GM21723 (cell line): ENCODE measurements around the gene MMP28.

Source experiments
- ATAC-seq: cut with Tn5 transposase; IDR thresholded peaks from one replicate; pipeline ENCODE4 v1.9.1; 2021; ENCODE audit warnings: mild to moderate bottlenecking, moderate library complexity; ENCODE audit not compliant: unreplicated experiment

The MMP28 gene

DNA sequence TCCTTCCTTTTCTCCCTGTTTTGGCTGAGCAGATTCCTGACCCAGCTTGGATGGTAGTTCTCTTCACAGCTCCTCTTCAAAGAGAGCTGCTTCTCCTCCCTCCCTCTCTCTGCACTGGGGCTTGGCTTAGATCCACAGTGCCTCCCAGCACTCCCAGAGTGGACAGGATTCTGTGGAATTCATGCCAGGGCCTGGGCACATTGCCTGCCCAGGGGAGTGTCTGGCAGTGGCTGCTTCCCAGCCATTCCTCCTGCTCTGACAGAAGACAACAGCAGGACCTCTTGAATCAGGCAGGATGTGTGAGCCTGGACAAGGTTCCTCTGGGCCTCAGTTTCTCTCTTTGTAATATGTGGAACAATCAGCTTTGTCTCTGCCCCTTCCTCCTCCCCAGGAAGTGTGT lies 4.5 kb upstream of the MMP28 start:
- ATAC-seq, result no peak

DNA sequence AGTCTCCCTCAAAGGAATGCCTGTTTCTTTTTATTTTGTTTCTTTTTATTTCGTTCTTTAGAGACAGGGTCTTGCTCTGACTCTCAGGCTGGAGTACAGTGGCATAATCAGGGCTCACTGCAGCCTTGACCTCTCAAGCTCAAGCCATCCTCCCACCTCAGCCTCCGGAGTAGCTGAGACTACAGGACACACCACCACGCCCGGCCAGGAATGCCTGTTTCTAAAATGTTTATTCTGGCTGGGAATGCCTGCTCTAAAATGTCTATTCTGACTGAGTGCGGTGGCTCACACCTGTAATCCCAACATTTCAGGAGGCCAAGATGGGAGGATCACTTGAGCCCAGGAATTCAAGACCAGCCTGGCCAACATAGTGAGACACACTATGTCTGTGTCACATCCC lies 2.5 kb upstream of the MMP28 start:
- no peak for ATAC-seq

DNA sequence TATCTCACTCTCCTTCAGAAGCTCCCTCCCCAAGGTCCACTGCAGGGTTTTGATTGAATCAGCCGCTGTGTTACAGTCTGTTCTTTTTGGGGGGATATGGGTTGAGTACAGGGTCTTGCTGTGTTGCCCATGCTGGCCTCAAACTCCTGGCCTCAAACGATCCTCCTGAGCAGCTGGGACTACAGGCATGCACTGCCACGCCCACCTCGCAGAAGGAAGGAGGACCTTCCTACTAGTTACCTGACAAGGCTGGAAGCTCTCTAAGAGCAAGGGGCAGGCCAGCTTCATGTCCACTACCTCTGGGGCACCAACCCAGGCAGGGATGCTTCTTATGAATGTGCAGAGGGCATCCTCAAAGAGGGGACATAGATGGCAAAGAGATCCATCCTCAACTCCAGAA lies 1.9 kb upstream of the MMP28 start:
- ATAC-seq, result no peak

DNA sequence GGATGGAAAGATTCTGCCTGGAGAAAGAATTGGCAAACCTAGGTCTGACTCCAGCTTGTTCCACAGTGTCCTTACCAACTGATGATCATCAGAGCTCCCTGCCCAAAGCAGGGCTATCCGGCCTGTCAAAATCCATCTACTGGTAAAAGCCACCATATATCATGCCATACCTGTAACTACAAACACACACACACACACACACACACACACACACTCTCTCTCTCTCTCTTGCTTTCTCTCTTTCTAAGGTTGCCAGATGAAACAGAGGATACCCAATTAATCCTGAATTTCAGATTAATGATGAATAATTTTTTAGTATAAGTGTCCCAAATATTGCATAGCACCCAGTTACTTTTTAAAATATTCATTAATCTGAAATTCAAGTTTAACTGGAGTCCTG lies 1.5 kb upstream of the MMP28 start:
- ATAC-seq, result no peak

DNA sequence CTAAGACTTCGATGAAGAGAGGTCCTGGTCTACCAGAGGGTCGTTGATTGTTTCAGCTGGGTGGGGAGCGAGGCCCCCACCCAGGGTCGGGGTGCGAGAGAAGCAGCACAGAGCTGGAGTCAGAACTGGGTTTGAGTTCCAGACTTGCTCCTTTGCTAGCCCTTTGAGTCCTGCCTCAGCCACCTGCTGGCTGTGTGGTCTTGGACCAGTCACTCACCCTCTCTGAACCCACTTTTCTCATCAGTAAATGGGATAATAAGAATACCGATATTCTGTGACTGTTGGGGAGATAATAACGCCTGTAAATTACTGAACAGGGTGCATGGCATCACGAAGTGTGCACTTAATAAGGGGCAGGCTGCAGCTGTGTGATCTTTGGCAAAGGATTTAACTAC lies 427 bp upstream of the MMP28 start:
- no peak for ATAC-seq

DNA sequence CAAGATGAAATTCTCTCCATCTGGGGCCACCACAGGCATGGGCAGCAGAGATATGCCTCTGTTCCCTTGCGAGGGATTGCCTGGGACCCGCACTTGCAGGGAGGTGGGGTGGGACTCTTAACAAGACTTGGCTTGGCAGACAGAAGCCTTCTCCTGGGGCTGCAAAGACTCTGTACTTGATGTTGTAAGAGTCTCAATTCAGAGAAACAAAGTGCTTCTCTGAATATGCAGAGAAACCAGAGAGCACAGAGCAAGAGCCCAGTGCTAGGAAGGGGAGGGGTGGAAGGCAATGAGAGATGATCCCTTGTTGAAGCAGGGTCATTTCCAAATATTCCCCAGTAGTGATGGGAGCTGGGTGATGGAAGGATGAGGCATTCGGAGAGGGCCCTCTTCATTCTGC lies 2.2 kb downstream of the MMP28 start:
- no peak for ATAC-seq

DNA sequence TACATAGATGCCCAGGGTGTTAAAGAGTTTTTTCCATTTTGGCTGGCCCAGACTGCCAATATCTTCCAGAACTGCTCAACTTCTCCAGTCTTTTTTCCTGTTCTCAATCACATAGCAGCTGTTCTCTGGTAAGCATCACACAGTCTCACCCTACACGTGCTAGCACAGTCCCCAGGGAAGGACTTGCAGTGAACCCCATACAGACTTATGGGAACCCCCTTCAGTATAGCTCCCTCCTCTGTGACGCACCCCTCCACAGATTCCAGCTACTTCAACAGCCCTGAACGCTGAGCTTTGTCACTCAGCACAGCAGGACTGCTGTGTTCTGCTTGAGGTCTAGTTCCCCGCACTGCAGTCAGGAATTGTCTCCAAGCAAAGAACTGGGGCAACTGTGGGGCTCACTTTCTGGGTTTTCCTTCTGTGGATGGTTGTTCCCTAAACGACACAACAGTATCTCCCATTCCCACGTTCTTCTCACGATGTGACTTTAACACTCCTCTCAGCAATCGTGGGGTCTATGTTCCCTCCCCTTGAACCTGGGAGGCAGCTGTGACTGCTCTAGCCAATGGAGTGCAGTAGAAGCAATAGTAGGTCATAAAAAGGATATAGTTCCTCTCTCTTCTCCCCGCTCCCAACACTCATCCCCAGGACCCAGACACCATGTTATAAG lies 3.6 kb downstream of the MMP28 start:
- no peak for ATAC-seq

DNA sequence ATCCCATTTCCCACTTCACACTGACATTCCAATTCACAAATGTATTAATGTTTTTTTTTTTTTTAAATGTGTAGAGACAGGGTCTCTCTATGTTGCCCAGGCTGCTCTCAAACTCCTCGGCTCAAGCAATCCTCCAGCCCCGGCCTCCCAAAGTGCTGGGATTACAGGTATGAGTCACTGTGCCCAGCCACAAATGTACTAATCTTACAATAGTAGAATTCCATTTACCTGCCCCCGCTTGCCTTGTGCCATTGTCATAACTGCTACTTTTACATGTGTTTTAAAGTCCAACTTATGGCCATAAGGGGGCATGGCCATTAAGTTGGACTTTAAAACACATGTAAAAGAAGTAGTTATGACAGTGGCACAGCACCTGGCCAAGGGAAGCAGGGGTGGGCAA lies 4.6 kb downstream of the MMP28 start:
- ATAC-seq, result no peak

DNA sequence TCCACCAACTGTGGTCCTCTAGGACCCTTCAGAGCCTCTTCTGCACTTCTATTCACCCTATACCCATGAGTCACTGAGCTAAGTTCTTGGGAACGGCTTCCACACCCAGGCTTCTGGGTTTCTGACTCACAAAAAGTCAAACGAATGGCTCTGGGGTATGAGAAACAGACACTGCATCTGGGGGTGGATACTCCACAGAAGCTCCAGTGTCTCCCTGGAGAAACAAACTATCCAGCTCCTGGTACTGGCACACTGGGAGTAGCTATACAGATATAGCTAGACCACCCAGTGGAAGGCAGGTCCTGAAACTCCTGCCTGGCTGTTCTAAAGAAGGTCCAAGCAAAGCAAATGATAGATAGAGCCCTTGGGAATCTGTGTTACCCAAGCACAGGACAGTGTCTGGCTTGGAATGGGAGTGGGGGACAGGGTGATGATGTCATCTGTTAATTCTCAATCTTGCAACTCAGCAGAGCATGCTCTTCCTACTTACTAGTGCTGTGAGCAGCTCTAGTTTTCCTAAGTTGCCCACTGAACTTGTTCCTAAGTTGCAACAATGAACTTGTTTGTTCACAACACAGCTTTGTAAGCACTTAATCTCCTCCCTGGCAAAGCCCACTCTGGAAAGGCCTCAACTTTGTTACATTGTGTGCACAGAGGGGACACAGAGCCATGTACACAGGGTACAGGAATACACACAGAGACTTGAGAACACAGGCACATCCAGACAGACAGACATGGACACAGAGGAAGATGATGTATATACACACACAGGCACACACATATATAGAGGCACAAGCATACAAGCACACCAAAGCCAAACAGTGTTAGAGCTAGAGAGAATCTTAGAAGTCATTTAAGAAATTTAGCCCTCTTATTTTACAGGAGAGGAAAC lies 6.7 kb downstream of the MMP28 start:
- ATAC-seq, result no peak

DNA sequence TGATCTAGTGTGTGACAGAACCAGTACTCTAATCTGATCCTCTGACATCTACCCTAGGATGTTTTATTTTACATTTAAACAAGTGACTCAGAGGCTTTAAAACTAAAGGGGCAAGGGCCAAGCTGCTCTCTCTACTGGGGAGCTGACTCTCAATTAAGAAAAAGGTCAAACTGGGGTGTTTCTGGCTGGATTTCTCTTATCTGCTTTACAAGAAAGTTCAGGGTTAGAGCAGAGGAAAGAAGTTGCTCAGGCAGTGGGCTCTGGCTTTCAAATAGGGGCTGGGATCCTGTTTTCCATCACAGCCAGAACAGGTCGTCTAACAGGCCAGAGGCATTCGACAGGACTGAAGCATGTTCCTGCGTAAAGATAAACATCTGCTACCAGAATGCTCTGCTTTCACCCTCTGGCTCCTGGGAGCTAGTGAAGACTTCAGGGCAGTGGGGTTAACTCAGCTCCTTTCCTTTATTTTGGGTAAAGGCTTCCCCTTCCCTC lies 8.5 kb downstream of the MMP28 start:
- no peak for ATAC-seq

DNA sequence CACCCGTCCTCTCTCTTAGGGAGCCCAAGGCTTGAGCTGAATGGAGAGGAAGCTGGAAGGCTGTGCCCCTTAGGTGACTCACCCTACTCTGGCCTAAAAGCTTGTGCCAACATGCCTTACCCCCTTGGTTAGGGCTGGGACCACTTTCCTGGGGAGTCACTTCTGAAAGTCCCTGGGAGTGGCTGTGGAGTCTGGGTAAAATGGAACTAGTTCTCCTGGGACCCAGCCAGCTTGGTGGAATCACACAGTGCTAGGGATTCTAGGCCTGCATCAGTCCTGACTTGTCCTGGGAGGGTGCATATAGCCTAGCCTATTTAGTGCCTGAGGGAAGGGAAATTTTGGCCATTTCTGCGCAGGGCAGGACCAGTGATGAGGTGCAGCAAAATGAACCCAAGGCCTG lies 10.5 kb downstream of the MMP28 start:
- ATAC-seq, result no peak

DNA sequence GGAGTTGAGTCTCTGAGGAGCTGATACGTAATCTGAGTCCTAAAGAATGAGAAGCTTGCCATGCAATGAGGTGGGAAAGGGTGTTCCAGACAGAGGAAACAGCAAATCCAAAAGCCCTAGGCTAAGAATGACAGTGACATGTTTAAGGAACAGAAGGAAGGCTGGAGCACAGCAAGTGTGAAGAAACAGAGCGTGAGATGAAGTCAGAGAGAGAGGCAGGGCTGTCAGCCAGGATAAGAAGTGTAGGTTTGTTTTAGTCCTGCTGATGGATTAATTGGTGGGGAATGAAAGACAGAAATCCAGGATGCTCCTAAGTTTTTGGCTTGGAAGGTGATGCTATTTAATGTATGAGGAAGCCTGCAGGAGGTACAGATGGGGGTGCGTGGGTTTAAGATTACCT lies 14.5 kb downstream of the MMP28 start:
- no peak for ATAC-seq

DNA sequence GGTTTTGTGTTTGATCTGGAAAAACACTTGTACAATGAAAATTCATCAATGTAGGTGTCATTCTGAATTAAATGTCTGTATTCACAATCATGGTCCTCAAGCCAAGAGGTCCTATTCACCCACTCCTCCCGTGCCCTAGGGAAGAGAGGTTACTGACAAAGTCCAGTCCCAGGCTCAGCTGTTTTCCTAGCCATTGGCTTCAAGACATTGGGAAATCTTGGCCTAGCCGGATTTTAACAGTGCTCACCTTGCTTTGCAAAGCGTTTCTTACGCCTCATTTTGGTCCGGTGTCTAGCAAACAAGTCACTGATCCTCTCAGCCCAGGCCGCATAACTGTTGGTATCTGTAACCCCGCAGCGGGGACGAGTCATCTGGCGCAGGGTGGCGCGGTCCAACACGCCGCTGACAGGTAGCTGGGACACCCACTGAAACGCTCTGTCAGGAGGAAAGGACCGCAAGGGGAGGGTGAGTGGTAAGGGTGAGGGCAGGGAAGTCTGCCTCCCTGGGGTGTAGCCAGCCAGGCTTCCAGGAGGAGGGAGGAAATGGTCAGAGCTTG lies 16.7 kb downstream of the MMP28 start:
- ATAC-seq, result no peak

DNA sequence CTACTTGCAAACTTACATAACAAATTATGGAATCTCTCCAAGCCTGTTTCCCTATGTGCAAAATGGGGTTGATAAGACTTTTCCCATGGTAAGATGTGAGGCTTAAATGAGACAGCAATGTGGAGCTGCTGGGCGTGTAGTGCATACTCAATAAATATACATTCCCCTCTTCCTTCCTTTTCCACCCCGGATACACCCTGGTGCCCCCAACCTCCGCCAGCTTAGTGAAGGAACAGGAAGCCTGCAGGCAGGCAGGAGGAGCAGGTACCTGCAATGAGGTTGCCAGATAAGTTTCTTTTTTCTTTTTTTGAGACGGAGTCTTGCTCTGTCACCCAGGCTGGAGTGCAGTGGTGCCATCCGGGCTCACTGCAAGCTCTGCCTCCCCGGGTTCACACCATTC lies 19.9 kb downstream of the MMP28 start:
- ATAC-seq, result no peak

DNA sequence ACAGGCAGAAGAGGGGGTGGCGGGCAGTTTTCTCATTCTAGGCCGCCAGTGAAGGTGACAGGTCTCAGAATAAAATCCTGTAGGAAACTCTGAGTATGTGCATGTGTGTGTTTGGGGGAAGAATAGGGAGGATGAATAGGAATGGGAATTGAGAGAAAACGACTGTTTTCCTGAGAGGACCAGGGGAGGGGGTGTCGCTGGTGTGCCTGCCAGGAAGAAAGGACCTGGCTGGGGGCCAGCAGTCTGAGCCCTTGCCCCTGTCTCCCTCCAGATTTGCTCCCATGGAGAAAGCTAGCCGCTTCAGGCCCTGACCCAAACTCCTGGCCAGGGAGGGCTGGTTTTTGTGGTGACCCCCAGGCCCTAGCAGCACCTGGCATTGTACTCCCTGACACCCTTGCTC lies 20.4 kb downstream of the MMP28 start:
- no peak for ATAC-seq

DNA sequence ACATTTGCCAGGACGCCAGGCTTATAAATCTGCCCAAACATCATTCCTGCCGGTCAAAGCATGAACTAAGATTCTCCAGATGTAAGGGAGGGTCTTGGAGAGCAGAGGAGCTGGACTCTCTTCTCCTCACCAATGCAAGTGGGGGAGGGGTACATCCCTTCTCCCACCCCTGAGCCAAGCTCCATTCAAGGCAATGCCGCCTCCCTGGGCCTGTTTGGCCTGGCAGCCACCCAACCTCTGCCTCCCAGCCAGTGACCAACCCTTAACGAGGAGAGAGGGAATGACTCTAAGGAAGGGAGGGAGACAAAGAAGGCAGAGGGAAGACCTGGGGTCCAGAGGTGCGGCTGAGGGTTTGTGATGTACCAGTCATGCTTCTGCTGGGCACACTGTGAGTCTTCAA lies 20.9 kb downstream of the MMP28 start:
- no peak for ATAC-seq

DNA sequence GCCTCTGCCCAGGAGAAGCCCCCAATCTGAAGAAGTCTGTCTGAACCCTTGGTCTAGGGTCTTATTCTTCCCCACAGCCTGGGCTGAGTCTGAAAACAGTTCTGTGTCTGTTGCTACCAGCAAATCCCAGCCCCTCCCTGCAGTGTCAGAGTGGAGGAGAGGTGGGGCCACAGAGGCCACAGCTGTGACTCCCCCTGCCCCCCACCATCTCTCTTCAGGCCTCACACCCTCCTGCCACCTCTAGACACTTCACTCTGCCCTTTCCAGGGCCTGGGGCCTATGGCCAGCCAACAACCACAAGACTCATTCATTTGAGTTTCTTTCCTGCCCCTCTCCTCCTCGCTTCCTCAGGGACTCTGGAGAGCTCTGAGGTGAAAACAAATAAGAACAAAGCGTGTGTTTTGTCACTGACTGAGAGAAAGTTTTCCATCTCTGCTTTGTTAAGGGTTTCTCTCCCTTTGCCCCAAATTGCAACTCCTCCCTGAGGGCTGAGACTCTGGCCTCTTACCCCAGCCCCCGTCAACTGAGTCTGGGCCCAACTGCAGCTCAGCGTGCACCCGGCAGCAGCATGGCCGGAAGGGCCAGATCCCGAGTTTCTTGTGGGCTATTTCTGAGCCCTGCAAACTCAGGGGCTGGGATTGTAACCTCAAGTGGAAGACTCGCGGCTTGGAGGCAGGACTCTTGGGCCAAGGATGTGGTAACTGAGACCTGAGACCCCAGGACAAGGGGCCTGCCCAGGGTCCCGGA lies 21.6 kb downstream of the MMP28 start:
- ATAC-seq, result no peak

DNA sequence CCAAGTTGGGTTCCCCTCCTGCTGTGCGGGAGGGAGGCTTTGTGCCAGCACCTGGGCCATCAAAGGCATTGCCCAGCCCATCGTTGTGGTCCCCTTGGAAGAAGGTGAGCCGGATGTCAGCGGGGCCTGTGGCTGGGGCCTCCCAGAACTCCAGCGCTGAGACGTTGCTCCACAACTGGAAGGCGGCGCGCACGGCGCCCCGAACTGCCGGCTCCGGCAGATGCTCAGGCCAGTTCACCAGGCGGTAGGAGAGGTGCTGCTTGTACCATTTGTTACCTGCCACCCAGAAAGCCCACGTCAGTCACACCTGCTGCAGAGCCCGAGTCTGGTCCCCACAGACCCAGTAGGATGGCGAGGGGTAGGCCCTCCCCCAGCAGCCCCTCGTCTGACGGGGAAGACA lies 22.3 kb downstream of the MMP28 start:
- ATAC-seq, result no peak

DNA sequence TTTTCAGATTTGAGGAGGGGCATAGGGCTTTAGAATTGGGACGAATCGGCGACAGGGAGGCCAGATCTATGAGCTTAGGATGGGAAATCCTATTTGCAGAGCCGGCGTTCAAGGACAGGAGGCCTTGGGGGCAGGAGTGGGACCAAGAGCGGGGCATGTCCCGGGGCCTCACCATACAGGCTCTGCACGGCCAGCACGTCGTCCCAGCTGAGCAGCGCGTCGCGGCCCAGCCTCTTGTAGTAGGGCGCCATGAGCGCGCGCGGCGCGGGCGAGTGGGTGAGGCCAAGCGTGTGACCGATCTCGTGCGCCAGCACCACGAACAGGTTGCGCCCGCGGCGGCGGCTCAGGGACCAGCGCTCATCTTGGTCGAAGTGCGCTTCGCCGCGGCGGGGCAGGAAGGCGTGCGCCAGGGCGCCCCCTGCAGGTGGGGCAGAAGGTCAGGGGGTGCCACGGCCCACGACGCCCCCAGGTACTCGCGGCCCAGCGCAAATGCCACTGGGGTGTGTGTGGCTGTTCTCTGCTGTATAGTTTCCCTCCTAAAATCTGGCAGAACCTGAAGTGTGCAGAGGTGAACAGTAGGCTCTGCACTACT lies 25.4 kb downstream of the MMP28 start:
- no peak for ATAC-seq

DNA sequence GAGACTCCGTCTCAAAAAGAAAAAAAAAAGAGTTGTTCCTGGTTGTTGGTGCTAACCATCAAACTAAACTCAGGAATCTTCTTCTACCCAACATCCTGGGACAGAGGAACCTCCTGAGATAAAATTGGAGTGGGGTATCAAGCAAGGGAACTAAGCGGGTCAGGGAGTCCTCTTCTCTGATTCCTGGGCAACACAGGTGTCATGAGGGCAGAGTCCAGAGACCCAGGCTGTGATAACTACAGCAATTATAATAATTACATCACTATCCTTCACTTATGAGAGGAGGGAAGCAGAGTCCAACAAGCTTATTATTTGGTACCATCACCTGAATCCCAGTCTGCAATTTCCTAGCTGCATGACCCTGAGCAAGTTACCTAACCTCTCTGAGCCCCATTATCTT lies 26.6 kb downstream of the MMP28 start:
- no peak for ATAC-seq

DNA sequence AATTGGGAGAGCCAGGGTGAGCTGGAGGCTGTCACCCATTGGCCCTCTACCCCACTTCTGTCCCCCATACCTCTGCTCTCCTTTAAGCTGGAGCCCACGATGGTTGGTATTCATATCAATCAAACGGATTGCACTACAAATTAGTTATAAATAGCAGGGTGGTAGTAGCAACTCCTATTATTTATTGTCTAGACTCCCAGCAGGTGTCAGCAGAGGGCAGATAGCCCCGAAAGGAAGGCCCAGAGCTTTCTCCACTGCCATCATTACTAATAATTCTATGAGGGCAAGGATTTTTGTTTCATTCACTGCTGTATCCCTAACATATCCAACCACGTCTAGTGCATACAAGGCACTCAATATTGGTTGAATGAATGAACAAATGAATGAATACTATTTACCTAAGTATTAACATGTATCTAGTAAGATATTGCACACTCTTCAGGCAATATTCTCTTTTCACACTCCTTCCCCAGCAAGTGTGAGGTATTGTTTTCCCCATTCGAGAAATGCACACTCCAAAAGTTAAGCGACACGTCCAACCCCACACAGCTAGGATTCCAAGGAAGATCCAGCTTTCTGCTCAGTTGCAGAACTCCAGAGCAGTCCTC lies 28.4 kb downstream of the MMP28 start:
- ATAC-seq, result no peak
